ENCODE data around the gene SYT7.
"Not testable (repeated sequence)": the region's sequence is repeated elsewhere in the genome, so short reads cannot be mapped to it uniquely, and the experiment has no call there.

GRCh38 chr11:61479360-61480058, 101.4 kb downstream of the SYT7 start:
- TF ChIP-seq EZH2phosphoT487 (IDR thresholded peaks at IDR 0.05; ENCODE audit: insufficient read depth, low read depth); EZH2 (IDR thresholded peaks at IDR 0.05; ENCODE audit: insufficient read depth, poor library complexity, severe bottlenecking): not testable (repeated sequence)
